Mucosa of rectum (tissue), 2 donors: ENCODE results near the gene AQP12A.

Experiments used
- H3K27ac ChIP-seq, 2 donors: one replicate each; pipeline ENCODE4 v1.7.0; 2013; ENCODE audit warnings: inconsistent platforms in 2 of 2, low read depth in 2 of 2, low read length in 2 of 2
- H3K27me3 ChIP-seq, 2 donors: one replicate each; pipeline ENCODE4 v1.7.0; 2013; ENCODE audit warnings: low read length in 2 of 2; ENCODE audit not compliant: control insufficient read depth in 2 of 2, insufficient read depth in 2 of 2
- H3K36me3 ChIP-seq, 2 donors: one replicate each; pipeline ENCODE4 v1.7.0; 2013; ENCODE audit warnings: low read length in 2 of 2; ENCODE audit not compliant: control insufficient read depth in 2 of 2, insufficient read depth in 2 of 2
- H3K4me1 ChIP-seq, 2 donors: one replicate each; pipeline ENCODE4 v1.7.0; 2013; ENCODE audit warnings: low read length in 2 of 2, mild to moderate bottlenecking in 1 of 2; ENCODE audit not compliant: control insufficient read depth in 2 of 2, insufficient read depth in 2 of 2
- H3K4me3 ChIP-seq, 2 donors: one replicate each; pipeline ENCODE4 v1.7.0; 2013; ENCODE audit warnings: low read length in 2 of 2
- H3K9ac ChIP-seq, 2 donors: one replicate each; pipeline ENCODE4 v1.7.0; 2013; ENCODE audit warnings: low read length in 2 of 2, low read depth in 1 of 2, mild to moderate bottlenecking in 1 of 2
- H3K9me3 ChIP-seq, 2 donors: one replicate each; pipeline ENCODE4 v1.7.0; 2013; ENCODE audit warnings: low read length in 2 of 2; ENCODE audit not compliant: control insufficient read depth in 2 of 2
- donor health status: healthy.
- donor health status: Normal muscosa, but diverticular disease.

Gene AQP12A

DNA sequence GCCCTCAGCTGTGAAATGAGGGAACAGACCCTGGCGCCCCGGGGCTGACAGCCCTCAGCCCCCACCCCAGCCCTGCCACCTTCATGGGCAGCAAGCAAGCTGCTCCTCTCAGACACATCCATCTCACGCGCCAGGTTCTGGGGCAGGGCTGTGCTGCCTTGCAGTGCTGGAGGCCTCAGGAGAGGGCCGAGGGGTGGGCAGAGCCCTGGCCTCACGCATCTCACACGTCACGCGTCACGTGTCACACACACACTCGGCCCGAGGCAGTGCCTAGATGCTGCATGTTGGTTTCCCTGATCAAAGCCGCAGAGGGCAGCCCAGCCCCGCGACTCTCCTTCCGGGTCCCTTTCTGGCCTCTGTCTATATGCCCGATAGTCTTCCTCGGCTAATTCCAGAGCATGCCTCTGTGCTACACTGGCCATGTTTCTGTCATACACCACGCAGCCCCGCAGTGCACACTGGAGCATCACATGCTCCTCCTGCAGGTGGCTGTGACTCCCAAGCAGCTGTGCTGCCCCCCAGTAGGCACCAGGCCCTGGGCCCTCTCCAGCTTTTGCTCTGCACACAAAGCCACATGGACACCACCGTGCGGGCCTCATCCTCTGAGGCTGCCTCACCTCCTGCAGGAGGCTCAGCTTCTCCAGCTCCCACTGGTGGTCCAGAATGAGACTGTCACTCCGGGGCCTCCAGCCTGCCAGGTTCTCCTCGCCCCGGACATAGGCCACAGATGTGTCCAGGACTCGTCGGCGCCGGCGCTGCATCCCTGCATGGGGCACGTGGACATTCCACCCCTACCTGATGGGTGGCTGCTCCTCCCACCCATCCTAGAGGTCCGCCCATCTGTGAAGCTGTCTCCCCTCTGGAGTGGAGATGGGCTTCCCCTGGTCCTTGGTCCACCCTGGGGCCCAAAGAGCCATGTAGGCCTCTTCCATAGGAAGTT, 31.4 kb downstream of the AQP12A start:
- no peaks in the 10 kb centered on the region for H3K9me3 ChIP-seq
- H3K4me3 ChIP-seq: no peak overlapping the region
- H3K9ac ChIP-seq: no peak overlapping the region
- H3K4me1 ChIP-seq: no peaks in the 10 kb centered on the region
- H3K27ac ChIP-seq: no peak overlapping the region
- no peaks in the 10 kb centered on the region for H3K36me3 ChIP-seq
- no peaks in the 10 kb centered on the region for H3K27me3 ChIP-seq

DNA sequence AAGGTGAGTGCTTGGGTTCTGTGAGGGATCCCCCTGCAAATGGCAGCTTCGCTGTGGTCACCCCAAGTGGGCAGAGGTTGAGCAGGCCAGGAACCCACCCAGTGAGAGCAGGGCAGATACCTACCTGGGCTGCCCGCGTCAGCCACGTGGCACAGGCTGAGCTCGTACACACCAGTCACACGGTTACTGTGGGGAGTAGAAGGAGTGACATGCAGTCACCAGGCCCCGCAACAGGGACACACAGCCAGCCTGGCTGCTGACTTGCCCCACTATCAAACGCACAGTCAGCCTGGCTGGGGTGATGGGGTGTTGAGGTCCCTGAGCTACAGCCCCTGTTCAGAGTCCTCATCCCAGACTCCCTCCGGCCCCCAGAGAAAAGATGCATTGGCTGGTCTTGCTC, 32.2 kb downstream of the AQP12A start:
- no peak overlapping the region for H3K9ac ChIP-seq
- H3K36me3 ChIP-seq: no peaks in the 10 kb centered on the region
- no peaks in the 10 kb centered on the region for H3K27me3 ChIP-seq
- no peaks in the 10 kb centered on the region for H3K4me1 ChIP-seq
- H3K4me3 ChIP-seq: no peak overlapping the region
- H3K9me3 ChIP-seq: no peaks in the 10 kb centered on the region
- no peak overlapping the region for H3K27ac ChIP-seq

DNA sequence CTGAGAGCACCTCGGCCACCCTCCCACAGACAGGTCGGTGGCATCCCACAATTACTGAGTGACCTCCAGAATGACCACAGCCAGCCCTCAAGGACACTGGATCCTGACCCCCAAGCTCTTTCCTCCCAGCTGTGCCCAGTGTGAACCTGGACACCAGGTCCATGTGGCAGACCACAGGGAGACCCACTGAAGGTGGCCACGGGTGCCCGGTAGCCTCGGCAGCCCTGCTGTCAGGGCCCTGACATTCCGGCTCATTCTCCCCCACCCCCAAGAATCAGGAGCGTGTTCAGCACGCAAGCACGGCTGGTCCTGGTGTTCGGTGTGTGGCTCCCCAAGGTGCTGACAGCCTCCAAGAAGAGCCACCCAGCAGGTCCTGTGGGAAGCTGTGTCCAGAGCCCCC, 32.8 kb downstream of the AQP12A start:
- Histone ChIP-seq H3K27me3 (no peaks in the 10 kb centered on the region), H3K36me3 (no peaks in the 10 kb centered on the region), H3K9ac (no peak overlapping the region), H3K27ac (no peak overlapping the region), H3K4me1 (no peaks in the 10 kb centered on the region), H3K9me3 (no peaks in the 10 kb centered on the region), H3K4me3 (no peak overlapping the region)

DNA sequence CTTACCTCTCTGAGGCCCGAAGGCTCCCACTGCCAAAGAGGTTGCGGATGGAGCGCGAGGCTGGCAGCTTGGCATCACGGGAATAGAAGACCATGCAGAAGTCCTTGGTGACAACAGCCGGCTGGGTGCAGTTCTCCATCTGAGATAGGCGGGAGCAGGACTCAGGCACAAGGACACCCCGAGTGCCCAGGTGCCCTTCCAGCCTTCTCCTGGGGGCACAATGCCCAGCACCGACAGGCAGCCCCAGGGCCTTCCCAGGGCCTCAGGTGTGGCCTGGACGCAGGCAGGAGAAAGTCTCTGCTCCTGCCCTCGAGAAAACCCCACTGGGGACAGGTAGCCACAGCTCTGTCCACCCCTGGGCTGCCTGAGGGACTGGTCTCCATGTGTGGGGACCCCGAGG, 33.6 kb downstream of the AQP12A start:
- Histone ChIP-seq H3K4me1 (no peaks in the 10 kb centered on the region), H3K9ac (no peak overlapping the region), H3K36me3 (no peaks in the 10 kb centered on the region), H3K27me3 (peaks cover 4% of the 10 kb centered on the region in 2 donors), H3K9me3 (no peaks in the 10 kb centered on the region), H3K4me3 (no peak overlapping the region), H3K27ac (no peak overlapping the region)

DNA sequence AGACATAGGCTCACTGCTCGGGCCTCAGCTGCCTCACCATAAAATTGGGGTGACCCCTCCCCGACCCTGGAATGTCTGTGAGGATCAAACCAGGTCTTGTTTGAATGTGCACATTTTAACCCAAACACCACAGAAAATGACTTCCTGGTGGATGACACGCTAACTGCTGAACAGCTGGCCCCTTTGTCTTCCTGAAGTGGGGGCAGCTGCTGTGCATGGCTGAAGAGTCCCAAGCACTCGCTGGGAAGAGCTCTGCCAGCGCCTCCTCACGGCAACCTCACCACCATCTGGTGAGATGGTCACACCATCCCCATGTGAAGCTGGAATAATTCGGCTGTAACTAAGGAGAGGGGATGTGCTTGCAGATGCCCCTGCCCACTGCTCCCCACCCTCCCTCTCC, 34.0 kb downstream of the AQP12A start:
- Histone ChIP-seq H3K9ac (no peak overlapping the region), H3K36me3 (no peaks in the 10 kb centered on the region), H3K9me3 (no peaks in the 10 kb centered on the region), H3K4me3 (no peak overlapping the region), H3K27me3 (peaks cover 4% of the 10 kb centered on the region in 2 donors), H3K4me1 (no peaks in the 10 kb centered on the region), H3K27ac (no peak overlapping the region)

DNA sequence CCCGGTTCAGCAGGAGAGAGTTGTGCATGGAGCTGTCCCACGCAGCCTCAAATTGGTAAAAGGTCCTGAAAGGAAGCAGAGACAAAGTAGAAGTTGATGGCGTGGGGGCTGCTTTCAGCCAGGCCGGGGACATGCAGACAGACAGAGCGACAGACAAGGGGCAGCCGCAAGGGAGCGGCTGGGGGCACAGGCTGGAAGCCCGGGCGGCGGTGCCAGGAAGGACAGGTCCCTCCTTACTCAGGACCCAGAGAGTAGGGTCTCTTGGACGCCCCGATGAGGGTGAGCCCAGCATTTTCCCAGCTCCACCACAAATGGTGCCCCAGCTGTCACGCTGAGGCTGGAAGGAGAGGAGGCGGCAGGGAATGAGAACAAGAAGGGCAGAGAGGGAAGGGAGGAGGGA, 35.2 kb downstream of the AQP12A start:
- Histone ChIP-seq H3K9me3 (no peaks in the 10 kb centered on the region), H3K27ac (no peak overlapping the region), H3K4me3 (no peak overlapping the region), H3K36me3 (no peaks in the 10 kb centered on the region), H3K9ac (no peak overlapping the region), H3K4me1 (no peaks in the 10 kb centered on the region), H3K27me3 (peaks cover 4 to 7% of the 10 kb centered on the region in 2 donors)

DNA sequence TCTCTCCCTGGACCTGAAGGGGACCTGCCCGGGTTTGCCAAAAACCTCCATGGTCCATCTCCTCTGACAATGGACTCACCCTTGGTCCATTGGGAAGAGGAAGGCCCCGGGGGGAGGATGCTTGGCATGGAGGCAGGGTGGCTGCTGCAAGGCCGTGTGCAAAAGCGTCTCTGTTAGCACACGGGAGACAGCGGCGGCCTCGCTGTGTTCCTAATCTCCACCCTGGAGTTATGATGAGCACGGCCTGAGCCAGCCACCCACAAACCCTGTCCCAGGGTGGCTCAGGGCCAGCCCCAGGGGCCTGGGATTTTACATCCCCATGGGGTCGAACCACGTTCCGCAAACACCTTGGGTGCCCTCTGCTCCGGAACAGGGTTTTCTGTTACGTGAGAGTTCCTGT, 35.8 kb downstream of the AQP12A start:
- Histone ChIP-seq H3K9me3 (no peaks in the 10 kb centered on the region), H3K4me1 (no peaks in the 10 kb centered on the region), H3K36me3 (no peaks in the 10 kb centered on the region), H3K9ac (no peak overlapping the region), H3K27ac (no peak overlapping the region), H3K4me3 (no peak overlapping the region), H3K27me3 (peaks cover 4 to 7% of the 10 kb centered on the region in 2 donors)

DNA sequence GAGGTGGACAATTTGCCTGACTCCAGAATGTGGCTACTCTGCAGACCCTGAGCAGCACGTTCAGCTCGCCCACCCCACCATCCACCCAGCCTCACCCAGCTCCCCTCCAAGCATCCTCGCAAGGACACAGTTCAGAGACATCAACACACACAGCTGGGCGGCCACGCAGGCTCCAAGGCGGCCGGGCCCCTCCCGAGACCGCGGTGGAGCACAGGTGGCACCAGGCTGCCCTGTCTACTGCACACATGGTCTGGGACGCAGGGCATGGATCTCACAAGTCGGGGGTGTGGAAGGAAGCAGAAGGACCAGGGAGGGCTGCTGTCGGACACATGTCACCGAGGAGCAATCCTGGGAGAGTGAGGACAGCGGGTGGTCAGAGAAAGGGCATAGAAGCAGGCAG, 36.2 kb downstream of the AQP12A start:
- Histone ChIP-seq H3K27me3 (peaks cover 4 to 7% of the 10 kb centered on the region in 2 donors), H3K36me3 (no peaks in the 10 kb centered on the region), H3K4me1 (no peaks in the 10 kb centered on the region), H3K27ac (no peak overlapping the region), H3K9ac (no peak overlapping the region), H3K9me3 (no peaks in the 10 kb centered on the region), H3K4me3 (no peak overlapping the region)

DNA sequence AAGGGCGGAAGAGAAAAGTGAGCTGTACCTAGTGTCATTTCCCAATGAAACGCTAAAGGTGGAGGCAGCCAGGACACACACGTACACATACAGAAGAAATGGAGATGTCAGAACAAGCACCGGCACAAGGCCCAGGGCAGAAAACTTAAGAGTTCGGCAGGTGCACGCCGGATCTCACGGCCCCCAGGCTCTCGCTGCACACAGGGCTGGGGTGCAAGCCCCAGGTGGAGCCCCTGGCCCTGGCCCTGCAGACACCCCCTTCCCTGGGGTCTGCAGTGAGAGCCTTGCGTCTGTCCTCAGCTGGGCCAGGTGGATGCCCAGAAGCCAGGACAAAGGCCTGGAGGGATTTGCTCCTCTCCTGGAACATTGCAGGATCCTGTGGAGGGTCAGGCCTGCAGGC, 36.7 kb downstream of the AQP12A start:
- Histone ChIP-seq H3K4me1 (no peaks in the 10 kb centered on the region), H3K9me3 (no peaks in the 10 kb centered on the region), H3K27ac (no peak overlapping the region), H3K4me3 (no peak overlapping the region), H3K27me3 (peaks cover 4 to 7% of the 10 kb centered on the region in 2 donors), H3K9ac (no peak overlapping the region), H3K36me3 (no peaks in the 10 kb centered on the region)

DNA sequence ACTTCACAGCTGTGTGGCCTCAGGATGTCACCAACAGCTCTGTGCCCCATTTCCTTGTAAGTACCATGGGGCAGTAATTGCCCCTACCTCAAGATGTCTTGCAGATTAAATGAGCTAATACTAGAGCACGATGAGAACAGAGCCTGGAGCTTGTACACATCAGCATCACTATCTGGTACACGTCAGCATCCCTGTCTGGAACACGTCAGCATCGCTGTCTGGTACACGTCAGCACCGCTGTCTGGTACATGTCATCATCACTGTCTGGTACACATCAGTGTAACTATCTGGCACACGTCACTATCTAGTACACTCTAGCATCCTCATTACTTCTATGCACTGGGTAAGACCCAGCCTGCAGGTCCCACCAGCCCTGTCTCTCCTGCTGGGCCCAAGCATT, 37.2 kb downstream of the AQP12A start:
- Histone ChIP-seq H3K27ac (no peak overlapping the region), H3K36me3 (no peaks in the 10 kb centered on the region), H3K27me3 (peaks cover 4 to 7% of the 10 kb centered on the region in 2 donors), H3K9ac (no peak overlapping the region), H3K9me3 (no peaks in the 10 kb centered on the region), H3K4me1 (no peaks in the 10 kb centered on the region), H3K4me3 (no peak overlapping the region)
